H1 (cell line): Measurements from ENCODE around the gene LRP1-AS. TPM values are rescaled to one million over a fixed set of nuclear protein-coding genes. Genes with fewer than 3 reads are reported as not detected.

Experiments used
- SAP30 ChIP-seq: fragments of 300-600 bp; sonication (generic); IDR thresholded peaks from 2 replicates; pipeline ENCODE4 v1.7.1; 2012; ENCODE audit warnings: low read length, moderate library complexity, mild to moderate bottlenecking, inconsistent platforms; ENCODE audit not compliant: insufficient read depth, insufficient replicate concordance
- SP4 ChIP-seq: IDR thresholded peaks from 2 replicates; pipeline ENCODE4 v1.6.1; 2012; ENCODE audit warnings: low read length, inconsistent platforms
- polyA plus RNA-seq, 7 experiments: library from polyadenylated mRNA; depleted of rRNA in 3 of 7; stranded (reverse) in 5 of 7; unstranded in 2 of 7; fragments of >200 nt in 5 of 7; fragments of 200-250 nt in 2 of 7; gene quantifications; 1 replicate in 5 of 7; 2 replicates in 1 of 7; 4 replicates in 1 of 7; pipeline versions ENCODE4 v1.2.1 to v1.2.3, GENCODE V29; 2011 to 2013; ENCODE audit warnings: missing spikeins in 2 of 7, mixed read lengths in 2 of 7
- total RNA-seq: library from RNA; stranded (reverse); fragmentation: NEBNext Ultra II Directional; extraction: Animal tissue kit (Norgen Biotek cat#: 25700); gene quantifications from 2 replicates; pipeline ENCODE4 v1.2.1, GENCODE V29; 2021
- TF ChIP-seq, protein P1 (sequence below): fragments of 300-600 bp; sonication (generic); IDR thresholded peaks from 2 replicates; pipeline ENCODE4 v1.7.1; 2012; ENCODE audit warnings: low read length, moderate library complexity, mild to moderate bottlenecking, inconsistent platforms; ENCODE audit not compliant: insufficient replicate concordance
- TF ChIP-seq, protein P2 (sequence below): IDR thresholded peaks from 2 replicates; pipeline ENCODE4 v1.6.1; 2011; ENCODE audit warnings: low read length, improper control_type of control experiment
- TF ChIP-seq, protein P3 (sequence below), 3 experiments: IDR thresholded peaks; 1 replicate in 2 of 3; 2 replicates in 1 of 3; pipeline versions ENCODE4 v1.5.1 to v1.6.1; 2011; ENCODE audit warnings: low read length in 3 of 3, mild to moderate bottlenecking in 3 of 3, inconsistent platforms in 2 of 3, low read depth in 1 of 3, moderate library complexity in 1 of 3; ENCODE audit not compliant: insufficient read depth in 1 of 3; ENCODE audit errors: control extremely low read depth in 1 of 3

The LRP1-AS gene
- total and polyA plus RNA-seq, 2 of the 8 experiments (the other 6 are each of a cell fraction or from before 2014, with no cell fraction given): not detected

DNA sequence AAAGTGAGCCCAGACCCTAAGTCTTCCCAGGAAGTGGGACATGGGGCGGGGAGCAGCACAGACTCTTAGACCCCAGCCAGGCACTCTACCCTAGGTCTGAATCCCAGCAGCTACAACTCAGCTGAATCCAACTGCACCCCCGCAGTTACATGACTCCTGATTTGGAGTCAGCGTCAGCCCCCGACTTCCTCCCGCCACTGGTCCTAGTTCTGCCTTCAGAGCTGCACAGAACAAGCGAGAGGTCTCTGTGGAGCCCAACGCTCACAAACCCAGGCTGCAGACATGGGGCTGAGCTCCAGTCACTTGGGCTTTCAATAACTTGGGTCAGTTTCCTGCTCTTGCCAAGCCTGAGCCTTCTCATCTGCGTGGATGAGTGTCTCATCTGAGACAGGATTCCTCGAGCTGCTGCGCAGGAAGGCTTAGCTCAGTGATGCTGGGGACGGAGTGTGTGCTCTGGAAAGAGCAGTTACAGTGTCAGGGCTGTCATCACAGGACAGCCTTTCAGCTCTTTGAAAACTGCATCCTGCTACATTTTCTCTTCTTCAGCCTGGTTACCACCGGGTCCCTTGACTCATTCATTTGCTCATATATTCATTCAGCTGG, 38.6 kb upstream of the LRP1-AS start (continued):
- TF ChIP-seq, protein P1, sequence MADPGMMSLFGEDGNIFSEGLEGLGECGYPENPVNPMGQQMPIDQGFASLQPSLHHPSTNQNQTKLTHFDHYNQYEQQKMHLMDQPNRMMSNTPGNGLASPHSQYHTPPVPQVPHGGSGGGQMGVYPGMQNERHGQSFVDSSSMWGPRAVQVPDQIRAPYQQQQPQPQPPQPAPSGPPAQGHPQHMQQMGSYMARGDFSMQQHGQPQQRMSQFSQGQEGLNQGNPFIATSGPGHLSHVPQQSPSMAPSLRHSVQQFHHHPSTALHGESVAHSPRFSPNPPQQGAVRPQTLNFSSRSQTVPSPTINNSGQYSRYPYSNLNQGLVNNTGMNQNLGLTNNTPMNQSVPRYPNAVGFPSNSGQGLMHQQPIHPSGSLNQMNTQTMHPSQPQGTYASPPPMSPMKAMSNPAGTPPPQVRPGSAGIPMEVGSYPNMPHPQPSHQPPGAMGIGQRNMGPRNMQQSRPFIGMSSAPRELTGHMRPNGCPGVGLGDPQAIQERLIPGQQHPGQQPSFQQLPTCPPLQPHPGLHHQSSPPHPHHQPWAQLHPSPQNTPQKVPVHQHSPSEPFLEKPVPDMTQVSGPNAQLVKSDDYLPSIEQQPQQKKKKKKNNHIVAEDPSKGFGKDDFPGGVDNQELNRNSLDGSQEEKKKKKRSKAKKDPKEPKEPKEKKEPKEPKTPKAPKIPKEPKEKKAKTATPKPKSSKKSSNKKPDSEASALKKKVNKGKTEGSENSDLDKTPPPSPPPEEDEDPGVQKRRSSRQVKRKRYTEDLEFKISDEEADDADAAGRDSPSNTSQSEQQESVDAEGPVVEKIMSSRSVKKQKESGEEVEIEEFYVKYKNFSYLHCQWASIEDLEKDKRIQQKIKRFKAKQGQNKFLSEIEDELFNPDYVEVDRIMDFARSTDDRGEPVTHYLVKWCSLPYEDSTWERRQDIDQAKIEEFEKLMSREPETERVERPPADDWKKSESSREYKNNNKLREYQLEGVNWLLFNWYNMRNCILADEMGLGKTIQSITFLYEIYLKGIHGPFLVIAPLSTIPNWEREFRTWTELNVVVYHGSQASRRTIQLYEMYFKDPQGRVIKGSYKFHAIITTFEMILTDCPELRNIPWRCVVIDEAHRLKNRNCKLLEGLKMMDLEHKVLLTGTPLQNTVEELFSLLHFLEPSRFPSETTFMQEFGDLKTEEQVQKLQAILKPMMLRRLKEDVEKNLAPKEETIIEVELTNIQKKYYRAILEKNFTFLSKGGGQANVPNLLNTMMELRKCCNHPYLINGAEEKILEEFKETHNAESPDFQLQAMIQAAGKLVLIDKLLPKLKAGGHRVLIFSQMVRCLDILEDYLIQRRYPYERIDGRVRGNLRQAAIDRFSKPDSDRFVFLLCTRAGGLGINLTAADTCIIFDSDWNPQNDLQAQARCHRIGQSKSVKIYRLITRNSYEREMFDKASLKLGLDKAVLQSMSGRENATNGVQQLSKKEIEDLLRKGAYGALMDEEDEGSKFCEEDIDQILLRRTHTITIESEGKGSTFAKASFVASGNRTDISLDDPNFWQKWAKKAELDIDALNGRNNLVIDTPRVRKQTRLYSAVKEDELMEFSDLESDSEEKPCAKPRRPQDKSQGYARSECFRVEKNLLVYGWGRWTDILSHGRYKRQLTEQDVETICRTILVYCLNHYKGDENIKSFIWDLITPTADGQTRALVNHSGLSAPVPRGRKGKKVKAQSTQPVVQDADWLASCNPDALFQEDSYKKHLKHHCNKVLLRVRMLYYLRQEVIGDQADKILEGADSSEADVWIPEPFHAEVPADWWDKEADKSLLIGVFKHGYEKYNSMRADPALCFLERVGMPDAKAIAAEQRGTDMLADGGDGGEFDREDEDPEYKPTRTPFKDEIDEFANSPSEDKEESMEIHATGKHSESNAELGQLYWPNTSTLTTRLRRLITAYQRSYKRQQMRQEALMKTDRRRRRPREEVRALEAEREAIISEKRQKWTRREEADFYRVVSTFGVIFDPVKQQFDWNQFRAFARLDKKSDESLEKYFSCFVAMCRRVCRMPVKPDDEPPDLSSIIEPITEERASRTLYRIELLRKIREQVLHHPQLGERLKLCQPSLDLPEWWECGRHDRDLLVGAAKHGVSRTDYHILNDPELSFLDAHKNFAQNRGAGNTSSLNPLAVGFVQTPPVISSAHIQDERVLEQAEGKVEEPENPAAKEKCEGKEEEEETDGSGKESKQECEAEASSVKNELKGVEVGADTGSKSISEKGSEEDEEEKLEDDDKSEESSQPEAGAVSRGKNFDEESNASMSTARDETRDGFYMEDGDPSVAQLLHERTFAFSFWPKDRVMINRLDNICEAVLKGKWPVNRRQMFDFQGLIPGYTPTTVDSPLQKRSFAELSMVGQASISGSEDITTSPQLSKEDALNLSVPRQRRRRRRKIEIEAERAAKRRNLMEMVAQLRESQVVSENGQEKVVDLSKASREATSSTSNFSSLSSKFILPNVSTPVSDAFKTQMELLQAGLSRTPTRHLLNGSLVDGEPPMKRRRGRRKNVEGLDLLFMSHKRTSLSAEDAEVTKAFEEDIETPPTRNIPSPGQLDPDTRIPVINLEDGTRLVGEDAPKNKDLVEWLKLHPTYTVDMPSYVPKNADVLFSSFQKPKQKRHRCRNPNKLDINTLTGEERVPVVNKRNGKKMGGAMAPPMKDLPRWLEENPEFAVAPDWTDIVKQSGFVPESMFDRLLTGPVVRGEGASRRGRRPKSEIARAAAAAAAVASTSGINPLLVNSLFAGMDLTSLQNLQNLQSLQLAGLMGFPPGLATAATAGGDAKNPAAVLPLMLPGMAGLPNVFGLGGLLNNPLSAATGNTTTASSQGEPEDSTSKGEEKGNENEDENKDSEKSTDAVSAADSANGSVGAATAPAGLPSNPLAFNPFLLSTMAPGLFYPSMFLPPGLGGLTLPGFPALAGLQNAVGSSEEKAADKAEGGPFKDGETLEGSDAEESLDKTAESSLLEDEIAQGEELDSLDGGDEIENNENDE: no peak
- TF ChIP-seq, protein P2, sequence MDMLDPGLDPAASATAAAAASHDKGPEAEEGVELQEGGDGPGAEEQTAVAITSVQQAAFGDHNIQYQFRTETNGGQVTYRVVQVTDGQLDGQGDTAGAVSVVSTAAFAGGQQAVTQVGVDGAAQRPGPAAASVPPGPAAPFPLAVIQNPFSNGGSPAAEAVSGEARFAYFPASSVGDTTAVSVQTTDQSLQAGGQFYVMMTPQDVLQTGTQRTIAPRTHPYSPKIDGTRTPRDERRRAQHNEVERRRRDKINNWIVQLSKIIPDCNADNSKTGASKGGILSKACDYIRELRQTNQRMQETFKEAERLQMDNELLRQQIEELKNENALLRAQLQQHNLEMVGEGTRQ: no peak
- TF ChIP-seq SP4 (no peak), SAP30 (no peak)
- TF ChIP-seq, protein P3, sequence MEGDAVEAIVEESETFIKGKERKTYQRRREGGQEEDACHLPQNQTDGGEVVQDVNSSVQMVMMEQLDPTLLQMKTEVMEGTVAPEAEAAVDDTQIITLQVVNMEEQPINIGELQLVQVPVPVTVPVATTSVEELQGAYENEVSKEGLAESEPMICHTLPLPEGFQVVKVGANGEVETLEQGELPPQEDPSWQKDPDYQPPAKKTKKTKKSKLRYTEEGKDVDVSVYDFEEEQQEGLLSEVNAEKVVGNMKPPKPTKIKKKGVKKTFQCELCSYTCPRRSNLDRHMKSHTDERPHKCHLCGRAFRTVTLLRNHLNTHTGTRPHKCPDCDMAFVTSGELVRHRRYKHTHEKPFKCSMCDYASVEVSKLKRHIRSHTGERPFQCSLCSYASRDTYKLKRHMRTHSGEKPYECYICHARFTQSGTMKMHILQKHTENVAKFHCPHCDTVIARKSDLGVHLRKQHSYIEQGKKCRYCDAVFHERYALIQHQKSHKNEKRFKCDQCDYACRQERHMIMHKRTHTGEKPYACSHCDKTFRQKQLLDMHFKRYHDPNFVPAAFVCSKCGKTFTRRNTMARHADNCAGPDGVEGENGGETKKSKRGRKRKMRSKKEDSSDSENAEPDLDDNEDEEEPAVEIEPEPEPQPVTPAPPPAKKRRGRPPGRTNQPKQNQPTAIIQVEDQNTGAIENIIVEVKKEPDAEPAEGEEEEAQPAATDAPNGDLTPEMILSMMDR (IDR thresholded peaks at IDR 0.05; ENCODE audit: control extremely low read depth in 1 of 3, insufficient read depth in 1 of 3, low read depth in 1 of 3, low read length in 3 of 3): no peak
- TF ChIP-seq, all 59 proteins: peak for 0
